SK-N-SH (cell line): ENCODE results near the gene DUSP28.

Experiments used
- CHD2 ChIP-seq: fragments of 150-350 bp; IDR thresholded peaks from 2 replicates; pipeline ENCODE4 v1.6.1; 2018; ENCODE audit warnings: low read length; ENCODE audit not compliant: partially characterized antibody
- RFX5 ChIP-seq: IDR thresholded peaks from 2 replicates; pipeline ENCODE4 v1.6.1; 2012; ENCODE audit warnings: mild to moderate bottlenecking, improper control_type of control experiment, low read length
- RXRA ChIP-seq: IDR thresholded peaks from 2 replicates; pipeline ENCODE4 v1.4.0; 2012; ENCODE audit warnings: low read depth, mild to moderate bottlenecking, borderline replicate concordance
- TAF1 ChIP-seq: IDR thresholded peaks from 2 replicates; pipeline ENCODE4 v1.6.1; 2012; ENCODE audit warnings: low read depth, mild to moderate bottlenecking, low read length, moderate library complexity, borderline replicate concordance
- ZBTB33 ChIP-seq: IDR thresholded peaks from 2 replicates; pipeline ENCODE4 v1.4.0; 2012; ENCODE audit warnings: low read depth, borderline replicate concordance
- TF ChIP-seq, protein P1 (sequence below): fragments of 150-350 bp; IDR thresholded peaks from 2 replicates; pipeline ENCODE4 v1.6.1; 2017; ENCODE audit warnings: antibody characterized with exemption, low read length, low read depth, borderline replicate concordance
- TF ChIP-seq, protein P2 (sequence below): fragments of 200-600 bp; sonication (generic); IDR thresholded peaks from 2 replicates; pipeline ENCODE4 v1.6.1; 2017; ENCODE audit warnings: antibody characterized with exemption, mild to moderate bottlenecking, moderate library complexity

DNA sequence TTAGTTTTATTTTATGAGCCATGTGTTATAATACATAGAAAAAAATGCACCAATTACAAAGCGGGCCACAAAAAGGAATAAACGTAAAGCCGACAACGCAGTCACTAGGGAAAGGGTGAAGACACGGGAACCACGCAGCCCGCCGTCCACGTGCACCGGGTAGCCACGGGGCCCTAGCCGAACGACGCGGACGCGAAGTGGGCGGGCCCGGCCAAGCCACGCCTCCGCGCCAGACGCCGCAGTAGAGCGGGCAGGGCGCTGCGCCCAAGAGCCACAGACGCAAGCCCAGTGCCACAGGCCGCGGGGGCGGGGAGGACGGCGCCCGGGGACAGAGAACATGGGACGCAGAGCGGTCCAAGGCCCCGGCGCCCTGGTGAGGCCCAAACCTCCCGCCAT is at the start of gene DUSP28:
- TF ChIP-seq, protein P1, sequence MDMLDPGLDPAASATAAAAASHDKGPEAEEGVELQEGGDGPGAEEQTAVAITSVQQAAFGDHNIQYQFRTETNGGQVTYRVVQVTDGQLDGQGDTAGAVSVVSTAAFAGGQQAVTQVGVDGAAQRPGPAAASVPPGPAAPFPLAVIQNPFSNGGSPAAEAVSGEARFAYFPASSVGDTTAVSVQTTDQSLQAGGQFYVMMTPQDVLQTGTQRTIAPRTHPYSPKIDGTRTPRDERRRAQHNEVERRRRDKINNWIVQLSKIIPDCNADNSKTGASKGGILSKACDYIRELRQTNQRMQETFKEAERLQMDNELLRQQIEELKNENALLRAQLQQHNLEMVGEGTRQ: no peak
- TF ChIP-seq TAF1: peak; percentile 71
- no peak for TF ChIP-seq ZBTB33
- TF ChIP-seq, protein P2, sequence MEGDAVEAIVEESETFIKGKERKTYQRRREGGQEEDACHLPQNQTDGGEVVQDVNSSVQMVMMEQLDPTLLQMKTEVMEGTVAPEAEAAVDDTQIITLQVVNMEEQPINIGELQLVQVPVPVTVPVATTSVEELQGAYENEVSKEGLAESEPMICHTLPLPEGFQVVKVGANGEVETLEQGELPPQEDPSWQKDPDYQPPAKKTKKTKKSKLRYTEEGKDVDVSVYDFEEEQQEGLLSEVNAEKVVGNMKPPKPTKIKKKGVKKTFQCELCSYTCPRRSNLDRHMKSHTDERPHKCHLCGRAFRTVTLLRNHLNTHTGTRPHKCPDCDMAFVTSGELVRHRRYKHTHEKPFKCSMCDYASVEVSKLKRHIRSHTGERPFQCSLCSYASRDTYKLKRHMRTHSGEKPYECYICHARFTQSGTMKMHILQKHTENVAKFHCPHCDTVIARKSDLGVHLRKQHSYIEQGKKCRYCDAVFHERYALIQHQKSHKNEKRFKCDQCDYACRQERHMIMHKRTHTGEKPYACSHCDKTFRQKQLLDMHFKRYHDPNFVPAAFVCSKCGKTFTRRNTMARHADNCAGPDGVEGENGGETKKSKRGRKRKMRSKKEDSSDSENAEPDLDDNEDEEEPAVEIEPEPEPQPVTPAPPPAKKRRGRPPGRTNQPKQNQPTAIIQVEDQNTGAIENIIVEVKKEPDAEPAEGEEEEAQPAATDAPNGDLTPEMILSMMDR: no peak
- no peak for TF ChIP-seq CHD2
- 0 out of 2 replicates have a peak, but pooled peaks have one; percentile 51 for TF ChIP-seq RFX5
- TF ChIP-seq RXRA: no peak
